ENCODE data around the gene C1R. TPM values are rescaled to one million over a fixed set of nuclear protein-coding genes. Genes with fewer than 3 reads are reported as not detected.

Gene C1R
- total RNA-seq, 1 experiment from 2014 or later: 11.5 TPM

- Histone ChIP-seq H2BK5ac (ENCODE audit: insufficient read length, low read length) (no peak overlapping the region), H2AK5ac (ENCODE audit: insufficient read length, low read length) (no peak overlapping the region), H4K5ac (ENCODE audit: insufficient read length, low read depth, low read length) (no peak overlapping the region), H4K91ac (ENCODE audit: insufficient read length, low read depth, low read length) (no peak overlapping the region), H2BK20ac (ENCODE audit: low read depth, low read length, poor library complexity, severe bottlenecking) (no peak overlapping the region), H3K23me2 (ENCODE audit: insufficient read length, low read depth, low read length, poor library complexity, severe bottlenecking) (peaks cover 17% of the 10 kb centered on the region), H3K79me2 (ENCODE audit: insufficient read depth, low read length) (no peaks in the 10 kb centered on the region), H3K27me3 (ENCODE audit: insufficient read depth, low read length) (no peaks in the 10 kb centered on the region; the same call in 1 of the 2 replicates), H2AFZ (ENCODE audit: low read length) (no peak overlapping the region), H3K79me1 (ENCODE audit: insufficient read depth, low read depth, low read length, poor library complexity, severe bottlenecking) (no peaks in the 10 kb centered on the region), H3K4me1 (ENCODE audit: insufficient read depth, low read length) (peaks cover 12% of the 10 kb centered on the region; the same call in 1 of the 2 replicates), H3K18ac (ENCODE audit: insufficient read length, low read depth, low read length) (no peak overlapping the region), H2BK15ac (ENCODE audit: low read depth, low read length) (no peak overlapping the region), H2BK120ac (ENCODE audit: low read depth, low read length, poor library complexity, severe bottlenecking) (no peak overlapping the region), H3K23ac (ENCODE audit: insufficient read length, low read depth, low read length) (no peak overlapping the region), H3K9me3 (ENCODE audit: control insufficient read depth, low read depth, low read length) (no peaks in the 10 kb centered on the region), H4K20me1 (ENCODE audit: control insufficient read depth, insufficient read depth, insufficient read length) (peaks cover 2% of the 10 kb centered on the region), H3K14ac (ENCODE audit: insufficient read depth, low read length) (no peak overlapping the region), H3K27ac (ENCODE audit: insufficient read length, low read depth, low read length) (no peak overlapping the region), H2BK12ac (ENCODE audit: insufficient read length, low read depth, low read length) (no peak overlapping the region), H3K9ac (ENCODE audit: extremely low read depth, insufficient read length, low read length) (peak overlapping the region; percentile 54), H3T11ph (ENCODE audit: low read length) (no peak overlapping the region), H3K56ac (ENCODE audit: insufficient read length, low read depth, low read length) (no peak overlapping the region), H3K4me2 (ENCODE audit: insufficient read depth, insufficient read length, low read length) (peak overlapping the region; percentile 99), H3K4ac (ENCODE audit: low read depth, low read length) (no peak overlapping the region), H4K8ac (replicated peaks; ENCODE audit: insufficient read length, low read depth, low read length) (no peak overlapping the region)
- WGBS (ENCODE audit: extremely low coverage, insufficient read length, low lambda C conversion rate): no CpG with 5 or more reads among the region's 32 CpGs
- Mint-ChIP-seq H3K27ac (peak overlapping the region; percentile 9 to 55 (median 37); a peak in 2 of 7 replicates), H3K4me1 (peaks cover 30 to 40% of the 10 kb centered on the region in 2 experiments), H3K27me3 (ENCODE audit: low read depth) (peaks cover 7% of the 10 kb centered on the region), H3K9me3 (no peaks in the 10 kb centered on the region; a peak in 2 of 5 replicates), H3K36me3 (ENCODE audit: insufficient read depth in 1 of 3, low read depth in 3 of 3) (peaks cover 8 to 23% (median 15%) of the 10 kb centered on the region in 3 experiments; a peak in 6 of 7 replicates), H3K4me3 (peak overlapping the region; percentile 85 to 86)
- DNase-seq: peak; percentile 89
- TF ChIP-seq, protein P1, sequence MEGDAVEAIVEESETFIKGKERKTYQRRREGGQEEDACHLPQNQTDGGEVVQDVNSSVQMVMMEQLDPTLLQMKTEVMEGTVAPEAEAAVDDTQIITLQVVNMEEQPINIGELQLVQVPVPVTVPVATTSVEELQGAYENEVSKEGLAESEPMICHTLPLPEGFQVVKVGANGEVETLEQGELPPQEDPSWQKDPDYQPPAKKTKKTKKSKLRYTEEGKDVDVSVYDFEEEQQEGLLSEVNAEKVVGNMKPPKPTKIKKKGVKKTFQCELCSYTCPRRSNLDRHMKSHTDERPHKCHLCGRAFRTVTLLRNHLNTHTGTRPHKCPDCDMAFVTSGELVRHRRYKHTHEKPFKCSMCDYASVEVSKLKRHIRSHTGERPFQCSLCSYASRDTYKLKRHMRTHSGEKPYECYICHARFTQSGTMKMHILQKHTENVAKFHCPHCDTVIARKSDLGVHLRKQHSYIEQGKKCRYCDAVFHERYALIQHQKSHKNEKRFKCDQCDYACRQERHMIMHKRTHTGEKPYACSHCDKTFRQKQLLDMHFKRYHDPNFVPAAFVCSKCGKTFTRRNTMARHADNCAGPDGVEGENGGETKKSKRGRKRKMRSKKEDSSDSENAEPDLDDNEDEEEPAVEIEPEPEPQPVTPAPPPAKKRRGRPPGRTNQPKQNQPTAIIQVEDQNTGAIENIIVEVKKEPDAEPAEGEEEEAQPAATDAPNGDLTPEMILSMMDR (conservative IDR thresholded peaks at IDR 0.05): peak; percentile 10; the same call in 1 of the 3 replicates
These were observed 38.7 kb upstream of the C1R start for GRCh38 chr12:7130701-7131501.

All from H9 (cell line).